Retina (tissue), 1 donor: ENCODE results near the gene STAC3.
"Not testable (repeated sequence)": the region's sequence is repeated elsewhere in the genome, so short reads cannot be mapped to it uniquely, and the experiment has no call there.

ENCODE experiments used
- DNase-seq: peaks from one replicate; pipeline ENCODE4 v3.0.0-alpha.2; 2016

The STAC3 gene

DNA sequence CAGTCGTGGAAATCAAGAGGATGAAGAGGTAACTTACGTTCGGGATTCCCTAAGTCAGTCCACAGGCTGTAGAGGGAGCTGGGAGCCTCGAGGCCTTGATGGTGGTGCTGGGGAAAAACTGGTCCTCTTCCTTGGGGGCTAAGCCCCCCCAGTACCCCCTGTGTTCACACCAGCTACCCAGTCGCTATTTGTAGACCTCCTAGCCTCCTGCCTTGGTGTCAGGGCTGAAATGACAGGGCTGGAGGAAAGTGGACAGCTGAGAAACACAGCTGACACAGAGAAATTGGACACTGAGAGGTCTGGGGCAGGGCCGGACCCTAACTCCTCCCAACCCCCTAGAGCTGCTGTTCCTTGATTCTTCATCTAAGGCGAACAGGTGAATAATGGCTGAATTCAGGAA lies at the start of gene STAC3:
STAC3 (minus strand) TSS at position 232 of the 400 bp plus-strand sequence. CDS start 1,551 bp downstream, outside the sequence.
- DNase-seq = no peak

DNA sequence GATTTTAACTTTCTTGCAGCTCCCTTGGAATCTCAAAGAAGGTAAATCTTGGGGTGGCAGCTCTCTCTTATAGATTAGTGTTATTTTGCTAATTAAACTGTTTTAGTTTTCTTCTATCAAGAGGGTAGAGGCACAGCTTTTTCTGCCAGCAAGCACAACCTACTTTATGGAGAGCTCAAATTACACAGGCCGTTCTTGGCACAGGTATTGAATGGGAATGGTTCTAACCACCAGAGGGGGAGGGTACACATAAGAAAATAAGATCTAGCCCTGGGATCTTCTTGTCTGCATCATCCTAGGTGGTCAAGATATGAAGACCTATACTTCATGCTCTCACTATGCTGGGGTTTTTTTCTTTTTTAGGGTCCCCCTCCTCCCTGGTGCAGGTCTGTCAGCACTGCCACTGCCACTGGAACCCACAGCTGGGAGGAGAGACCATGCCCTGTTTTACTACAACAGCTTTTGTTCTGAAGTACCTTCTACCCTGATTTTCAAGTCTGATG lies 48.6 kb upstream of the STAC3 start:
- DNase-seq = no peak

DNA sequence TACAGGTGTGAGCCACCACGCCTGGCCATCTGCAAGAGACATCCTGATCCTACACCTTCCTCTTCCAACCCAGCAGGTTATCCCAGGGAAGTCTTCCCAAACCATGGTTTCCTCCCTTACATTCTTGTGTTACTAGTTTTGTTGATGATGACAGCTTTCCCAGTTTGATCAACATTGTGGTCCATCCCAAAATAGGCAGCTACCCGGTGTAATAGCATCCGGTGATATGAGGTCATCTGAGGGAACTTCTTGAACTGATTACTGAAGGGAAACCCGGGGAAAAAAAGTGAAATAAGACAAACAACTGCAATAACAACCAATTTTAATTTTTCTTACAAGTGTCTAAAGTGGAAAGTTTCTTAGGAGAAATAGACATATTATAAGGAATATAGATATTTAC lies 45.3 kb upstream of the STAC3 start:
- no peak for DNase-seq

DNA sequence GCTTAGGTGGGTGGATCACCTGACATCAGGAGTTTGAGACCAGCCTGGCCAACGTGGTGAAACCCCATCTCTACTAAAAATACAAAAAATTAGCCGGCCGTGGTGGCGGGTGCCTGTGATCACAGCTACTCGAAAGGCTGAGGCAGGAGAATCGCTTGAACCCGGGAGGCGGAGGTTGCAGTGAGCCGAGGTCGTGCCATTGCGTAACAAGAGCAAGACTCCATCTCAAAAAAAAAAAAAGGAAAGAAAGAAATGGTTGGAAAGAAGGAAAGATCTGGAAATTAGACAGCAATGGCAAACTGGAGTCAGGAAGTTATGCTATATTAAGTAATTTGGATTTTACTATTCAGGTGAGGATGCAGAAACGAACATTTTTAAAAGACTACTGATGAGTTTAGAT lies 31.1 kb upstream of the STAC3 start:
- not testable (repeated sequence) for DNase-seq

DNA sequence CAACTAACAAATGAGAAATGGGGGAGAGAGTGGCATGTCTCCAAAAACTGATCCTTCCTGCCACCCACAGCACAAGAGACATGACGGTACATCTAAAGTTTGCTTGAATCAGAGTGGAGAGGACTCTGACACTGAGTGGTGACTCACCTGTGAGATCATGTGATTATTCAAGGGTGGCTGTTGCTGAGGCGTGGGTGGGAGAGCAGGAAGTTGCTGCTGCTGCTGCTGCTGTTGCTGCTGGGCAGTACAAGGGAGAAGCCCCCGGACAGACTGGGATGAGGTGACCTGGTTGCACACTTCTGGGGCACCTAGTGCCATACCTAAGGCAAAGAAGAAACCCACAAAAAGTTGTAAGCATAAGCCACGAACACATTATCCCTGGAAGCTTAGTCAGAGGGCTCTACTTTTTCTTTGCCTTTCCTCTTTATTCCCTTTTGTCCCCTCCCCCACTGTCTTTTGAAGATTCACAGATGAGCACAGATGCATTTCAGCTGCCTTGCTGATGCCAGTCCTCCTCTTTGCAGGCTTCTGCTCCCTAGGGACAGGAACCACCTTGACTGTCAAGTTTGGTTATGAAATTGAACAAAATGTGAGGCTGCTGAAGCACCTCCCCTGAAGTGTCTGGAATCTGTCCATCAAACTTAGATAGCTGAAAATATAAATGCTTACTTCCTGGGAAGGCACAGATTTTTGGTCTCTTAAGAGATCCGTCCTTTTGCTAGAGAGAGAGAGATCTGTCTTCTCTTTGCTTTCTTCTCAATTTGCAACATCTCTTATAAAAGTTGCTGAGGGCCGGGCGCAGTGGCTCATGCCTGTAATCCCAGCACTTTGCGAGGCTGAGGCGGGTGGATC lies 29.4 kb upstream of the STAC3 start:
- DNase-seq = no peak

DNA sequence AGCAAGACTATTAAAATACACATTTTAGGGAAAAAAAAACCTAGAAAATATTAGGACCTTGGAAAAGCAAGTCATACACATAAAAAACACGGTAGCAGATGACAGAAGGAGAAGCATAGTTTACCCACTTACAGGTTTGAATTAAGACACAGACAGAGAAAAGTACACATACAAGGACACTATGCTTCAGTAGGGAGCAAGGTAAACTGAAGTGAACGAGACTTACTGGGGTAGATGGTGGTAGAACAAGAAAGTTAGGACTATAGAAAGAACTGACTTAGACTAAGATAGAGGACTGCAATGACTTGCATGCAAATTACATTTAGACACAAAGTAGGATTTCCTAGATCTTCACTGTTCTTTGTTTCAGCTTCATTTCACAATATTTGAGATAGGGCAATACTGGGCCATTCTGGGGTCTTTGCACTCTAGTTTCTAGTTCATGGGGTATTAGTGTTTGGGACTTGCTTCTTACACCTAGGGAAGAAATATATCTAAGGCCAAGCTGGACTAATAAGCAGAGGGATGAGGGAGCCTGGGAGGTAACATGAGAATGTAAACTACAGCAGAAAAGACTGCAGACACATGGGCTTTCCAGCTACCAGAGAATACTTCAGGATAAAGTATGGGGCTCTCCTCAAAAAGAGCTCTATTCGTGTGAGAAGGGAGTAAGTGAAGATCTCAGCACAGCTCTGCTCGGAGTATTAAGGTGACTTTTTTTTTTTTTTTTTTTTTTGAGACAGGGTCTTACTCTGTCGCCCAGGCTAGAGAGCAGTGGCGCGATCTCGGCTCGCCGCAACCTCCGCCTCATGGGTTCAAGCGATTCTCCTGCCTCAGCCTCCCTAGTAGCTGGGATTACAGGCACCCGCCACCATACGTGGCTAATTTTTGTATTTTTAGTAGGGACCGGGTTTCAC lies 27.7 kb upstream of the STAC3 start:
- DNase-seq = no peak

DNA sequence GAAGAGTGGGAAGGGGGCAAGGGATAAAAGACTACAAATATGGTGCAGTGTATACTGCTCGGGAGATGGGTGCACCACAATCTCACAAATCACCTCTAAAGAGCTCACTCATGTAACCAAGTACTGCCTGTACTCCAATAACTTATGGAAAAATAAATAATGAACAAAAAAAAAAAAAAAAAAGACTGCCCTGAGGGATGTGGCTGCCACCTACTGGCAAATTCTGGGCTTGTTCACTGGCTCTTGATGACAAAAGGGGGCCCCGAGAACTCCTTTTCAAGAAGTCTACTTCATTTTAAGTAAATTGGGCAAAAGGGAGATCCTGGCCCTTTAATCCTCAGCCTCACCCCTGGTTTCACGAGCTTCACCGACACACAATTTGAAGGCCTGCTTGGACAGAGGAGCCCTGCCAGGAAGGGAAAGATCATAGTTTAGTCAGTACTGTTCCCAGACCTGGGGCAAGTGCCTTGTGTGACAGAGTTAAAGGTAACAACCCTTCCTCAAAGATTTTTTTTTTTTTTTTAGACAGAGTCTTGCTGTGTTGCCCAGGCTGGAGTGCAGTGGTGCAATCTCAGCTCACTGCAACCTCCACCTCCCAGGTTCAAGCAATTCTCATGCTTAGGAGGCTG lies 26.1 kb upstream of the STAC3 start:
- no peak for DNase-seq

DNA sequence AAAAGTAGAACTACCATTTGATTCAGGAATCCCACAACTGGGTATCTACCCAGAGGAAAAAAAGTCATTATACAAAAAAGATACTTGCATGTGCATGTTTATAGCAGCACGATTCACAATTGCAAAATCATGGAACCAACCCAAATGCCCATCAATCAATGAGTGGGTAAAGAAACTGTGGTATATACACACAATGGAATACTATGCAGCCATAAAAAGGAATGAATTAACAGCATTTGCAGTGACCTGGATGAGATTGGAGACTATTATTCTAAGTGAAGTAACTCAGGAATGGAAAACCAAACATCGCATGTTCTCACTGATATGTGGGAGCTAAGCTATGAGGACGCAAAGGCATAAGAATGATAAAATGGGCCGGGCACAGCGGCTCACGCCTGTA lies 25.2 kb upstream of the STAC3 start:
- not testable (repeated sequence) for DNase-seq

DNA sequence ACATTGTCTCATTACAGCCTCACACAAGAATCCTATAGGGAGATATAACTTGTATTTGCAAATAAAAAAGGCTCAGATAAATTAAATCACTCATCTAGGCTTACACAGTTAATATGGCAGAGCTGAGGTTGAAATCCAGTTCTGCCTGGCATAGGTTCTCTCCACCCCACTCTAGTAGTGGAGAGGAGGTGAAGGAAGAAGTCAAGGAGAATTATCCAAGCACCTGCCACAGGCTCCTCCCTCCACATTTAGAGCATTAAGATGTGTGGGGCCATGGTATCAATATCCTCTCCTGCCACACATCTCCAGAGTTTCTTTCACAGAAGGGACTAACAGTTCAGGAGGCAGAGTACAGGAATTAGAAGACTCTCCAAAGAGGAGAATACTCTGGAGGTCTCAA lies 22.5 kb upstream of the STAC3 start:
- DNase-seq = no peak

DNA sequence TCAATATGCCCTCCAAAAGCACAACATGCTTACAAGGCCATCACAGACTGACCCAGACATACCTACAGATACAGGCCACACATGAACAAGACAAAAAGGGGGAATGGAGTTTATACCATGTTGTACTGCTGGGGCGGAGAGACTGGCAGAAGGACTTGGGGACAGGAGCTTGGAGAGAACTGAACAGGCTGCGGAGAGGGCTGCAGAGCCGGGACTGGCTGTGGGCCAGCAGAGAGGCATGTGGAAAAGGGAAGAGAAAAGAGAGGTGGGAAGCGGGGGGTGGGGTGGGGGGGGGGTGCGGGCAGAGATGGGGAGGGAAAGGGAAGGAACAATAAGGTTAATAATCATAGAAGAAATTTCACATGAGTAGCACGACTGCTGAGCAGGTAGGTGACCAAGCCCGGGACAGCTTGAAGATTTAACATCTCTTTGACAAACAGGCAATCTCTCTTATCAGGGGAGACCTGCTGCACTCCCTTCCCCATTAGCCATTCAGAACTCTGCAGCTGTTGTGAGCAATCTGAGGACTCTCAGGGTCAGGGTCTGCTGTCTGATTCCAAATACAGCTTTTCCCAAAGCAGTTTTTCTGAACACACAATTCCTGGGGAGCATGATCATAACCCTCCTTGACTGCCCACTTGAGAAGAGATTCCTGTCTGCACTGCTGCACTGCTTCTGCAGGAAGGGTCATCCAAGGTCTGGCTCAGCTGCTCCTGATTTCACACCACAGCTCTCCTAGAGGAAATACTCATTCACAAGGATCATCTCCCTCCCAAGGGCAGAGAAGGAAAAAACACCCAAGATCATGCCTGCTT lies 21.6 kb upstream of the STAC3 start:
- DNase-seq = no peak

DNA sequence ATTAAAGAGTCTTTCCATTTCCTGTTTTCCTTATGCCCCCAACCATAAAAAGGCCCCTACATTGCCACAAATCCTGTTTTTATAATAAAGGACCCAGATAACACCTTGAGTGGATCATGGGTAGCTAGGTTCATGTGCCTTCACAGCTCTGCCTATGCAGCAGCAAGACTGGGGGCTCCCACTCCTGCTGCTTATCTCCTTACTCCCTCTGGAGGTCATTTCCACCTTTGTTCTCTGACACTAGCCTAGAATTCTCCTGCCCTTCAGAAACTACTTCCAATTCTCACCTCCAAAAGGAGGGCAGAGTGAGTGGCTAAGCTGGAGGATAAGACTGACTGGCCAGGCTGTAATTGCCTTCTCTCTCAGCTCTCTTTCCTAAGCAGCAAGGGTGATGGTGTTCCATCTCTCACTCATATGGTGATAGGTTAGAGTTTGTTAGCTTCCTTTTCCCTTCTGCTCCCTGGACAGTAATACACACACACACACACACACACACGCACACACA lies 20.0 kb upstream of the STAC3 start:
- no peak for DNase-seq

DNA sequence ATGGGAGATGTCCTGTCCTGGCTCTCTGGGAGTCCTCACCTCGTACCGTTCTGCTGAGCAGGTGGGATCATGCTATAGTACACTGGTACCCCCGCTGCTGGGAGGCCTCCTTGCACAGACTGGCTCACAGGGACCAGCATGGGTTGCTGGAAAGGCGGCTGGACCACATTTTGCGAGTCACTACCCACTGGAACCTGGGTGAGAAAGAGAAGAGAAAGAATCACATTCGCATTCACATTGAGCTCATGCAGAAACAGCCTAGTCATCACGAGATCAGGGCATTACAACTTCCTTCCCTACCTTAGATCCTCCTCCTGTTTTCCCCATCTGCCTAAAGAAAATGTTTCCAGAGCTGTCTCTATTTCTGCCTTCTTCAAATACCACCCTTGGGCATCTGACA lies 17.3 kb upstream of the STAC3 start:
- DNase-seq = no peak

DNA sequence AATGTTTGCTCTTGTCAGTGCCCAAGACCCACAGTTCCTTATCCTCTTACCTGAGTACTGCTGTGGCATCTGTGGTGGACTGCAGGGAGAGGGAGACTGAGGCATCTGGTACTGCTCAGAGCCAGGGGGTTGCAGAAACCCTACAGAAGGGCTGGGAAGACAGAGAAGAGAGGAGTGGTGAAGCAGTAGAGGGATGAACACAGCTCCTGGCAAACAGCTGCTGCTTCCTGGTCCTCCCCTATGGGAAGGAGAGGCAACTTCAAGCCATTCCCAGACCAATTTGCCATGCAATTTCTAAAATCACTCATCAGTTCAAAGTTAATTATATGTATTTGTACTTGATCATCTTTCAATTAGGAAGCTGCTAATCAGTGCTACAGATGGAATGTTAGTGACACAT lies 15.7 kb upstream of the STAC3 start:
- DNase-seq = no peak

DNA sequence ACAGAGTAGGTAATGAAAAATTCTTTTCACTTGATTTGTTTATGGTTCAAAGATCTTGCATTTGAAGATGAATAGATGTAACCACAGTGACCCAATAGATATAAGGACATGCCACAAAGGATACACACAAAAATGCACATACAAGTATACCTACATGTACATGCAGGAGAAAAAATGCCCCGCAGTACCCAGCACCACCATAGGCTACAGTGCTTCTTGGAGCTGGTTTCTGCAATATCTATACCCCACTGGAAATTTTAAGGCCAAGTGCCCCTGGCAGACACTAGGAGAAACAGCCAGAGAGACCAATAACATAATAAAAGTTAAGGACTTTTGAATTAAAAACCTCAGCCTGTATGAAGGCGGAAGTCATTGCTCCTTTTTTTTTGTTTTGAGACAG lies 12.1 kb upstream of the STAC3 start:
- no peak for DNase-seq

DNA sequence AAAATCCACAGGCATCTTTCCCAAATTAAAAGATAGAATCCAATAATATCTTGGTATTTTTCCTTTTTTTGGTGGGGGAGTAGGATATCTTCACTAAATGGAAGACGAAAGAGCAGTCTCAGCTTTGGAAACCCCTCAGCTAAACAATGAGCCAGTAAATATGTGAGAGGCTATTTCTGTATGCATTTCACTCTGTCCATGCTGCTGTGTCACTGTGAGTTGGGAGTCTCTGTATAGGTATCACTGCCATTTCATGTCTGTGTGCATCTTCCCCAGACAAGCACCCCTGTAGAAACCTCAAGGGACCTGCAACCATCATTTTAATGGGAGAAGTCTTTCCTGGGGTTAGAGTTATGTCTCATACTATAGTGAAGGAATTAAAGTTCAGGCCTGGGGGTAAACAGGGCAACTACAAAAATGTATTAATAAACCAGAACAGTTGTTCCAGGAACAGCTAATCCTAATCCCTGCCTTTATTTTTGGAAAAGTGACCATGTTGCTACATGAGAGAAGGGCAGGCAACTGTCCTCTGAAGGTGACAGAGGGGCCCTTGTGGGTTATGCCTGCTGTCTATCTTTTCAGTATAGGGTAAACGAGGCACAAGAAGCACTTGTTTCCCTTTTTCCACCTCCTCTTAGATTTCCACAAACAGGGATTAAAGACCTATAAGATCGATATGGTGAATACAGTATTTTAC lies 11.3 kb upstream of the STAC3 start:
- no peak for DNase-seq

DNA sequence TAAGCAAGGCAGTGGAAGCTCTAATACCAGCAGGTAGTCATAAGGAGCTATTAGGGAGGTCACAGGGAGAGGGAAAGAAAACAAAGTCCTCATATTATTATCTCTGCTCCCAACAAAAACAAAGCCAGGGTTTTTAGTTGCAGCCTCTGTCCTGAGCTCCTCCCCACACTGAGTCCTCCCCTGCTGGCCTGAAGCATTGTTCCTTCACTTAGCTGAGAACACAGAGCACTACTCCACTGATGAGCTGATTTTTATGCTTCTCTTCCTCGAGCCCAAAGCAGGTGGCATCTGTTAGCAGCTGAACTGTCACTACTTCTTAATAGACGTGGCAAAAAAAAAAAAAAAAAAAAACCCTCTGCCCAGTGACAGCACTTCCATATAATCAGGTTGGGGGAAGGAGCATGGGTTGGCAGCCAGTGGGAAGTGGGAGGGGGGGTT lies 10.5 kb upstream of the STAC3 start:
- DNase-seq = peak; percentile 56

DNA sequence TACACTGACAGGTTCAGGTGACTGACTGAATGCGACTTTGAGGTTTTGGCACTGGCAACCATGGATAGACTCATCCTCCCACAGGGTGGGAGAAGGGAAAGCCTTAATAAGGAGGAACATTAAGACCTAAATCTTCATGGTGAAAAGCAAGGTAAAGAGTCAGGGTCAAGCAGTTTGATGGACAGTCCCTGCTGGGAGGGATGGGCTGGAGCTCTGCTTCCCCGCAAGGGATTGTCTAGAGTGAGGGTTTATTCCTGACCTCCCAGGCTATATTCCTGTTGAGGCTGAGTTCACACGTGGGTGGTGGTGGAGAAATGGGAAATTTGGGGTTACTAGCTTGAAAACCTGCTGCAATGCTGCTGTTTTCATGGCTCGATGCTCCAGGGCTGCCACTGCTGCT lies 9.4 kb upstream of the STAC3 start:
- no peak for DNase-seq

DNA sequence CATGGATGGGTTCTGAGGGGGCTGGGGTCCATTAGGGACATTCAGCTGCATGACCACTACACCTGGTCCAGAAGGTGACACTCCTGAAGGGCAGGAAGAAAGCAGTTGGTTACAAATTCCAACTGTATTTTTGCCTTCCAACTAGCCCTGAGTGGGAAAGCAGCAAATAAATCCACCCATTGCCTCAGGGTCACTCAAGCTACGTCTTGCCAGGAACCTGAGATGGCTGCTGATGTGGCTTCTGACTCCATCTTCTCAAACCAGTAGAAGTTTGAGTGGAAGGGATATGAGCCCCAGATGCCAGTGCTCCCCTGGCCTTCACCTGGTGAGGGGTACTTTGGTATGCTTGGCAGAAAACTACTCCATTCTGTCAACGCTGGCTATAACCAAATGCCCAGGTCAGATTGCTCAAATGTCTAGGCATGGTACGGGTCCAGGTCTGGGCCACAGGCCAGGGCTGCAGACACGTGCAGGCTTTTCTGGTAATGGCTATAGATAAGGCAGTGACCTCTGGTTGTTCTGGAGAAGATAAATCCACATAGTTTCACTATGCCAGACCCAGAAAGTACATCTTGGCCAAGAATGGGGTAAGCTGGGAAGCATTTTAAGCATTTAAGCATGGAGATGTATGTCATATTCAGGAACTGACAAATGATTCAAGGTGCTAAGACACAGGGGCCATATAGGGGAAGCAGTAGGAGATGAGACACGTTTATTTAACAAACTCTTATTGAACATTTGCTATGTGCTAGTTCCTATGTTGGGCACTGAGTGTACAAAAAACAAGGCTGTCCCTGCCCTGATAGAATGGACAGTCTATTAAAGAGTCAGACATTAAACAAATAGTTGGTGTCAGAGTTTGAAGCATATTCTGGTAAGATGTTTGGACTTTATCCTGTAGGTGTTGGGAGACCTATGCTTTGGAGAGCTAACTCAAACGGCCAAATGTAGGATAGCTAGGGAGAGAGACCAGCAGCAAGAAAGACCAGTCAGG lies 8.3 kb upstream of the STAC3 start:
- no peak for DNase-seq

DNA sequence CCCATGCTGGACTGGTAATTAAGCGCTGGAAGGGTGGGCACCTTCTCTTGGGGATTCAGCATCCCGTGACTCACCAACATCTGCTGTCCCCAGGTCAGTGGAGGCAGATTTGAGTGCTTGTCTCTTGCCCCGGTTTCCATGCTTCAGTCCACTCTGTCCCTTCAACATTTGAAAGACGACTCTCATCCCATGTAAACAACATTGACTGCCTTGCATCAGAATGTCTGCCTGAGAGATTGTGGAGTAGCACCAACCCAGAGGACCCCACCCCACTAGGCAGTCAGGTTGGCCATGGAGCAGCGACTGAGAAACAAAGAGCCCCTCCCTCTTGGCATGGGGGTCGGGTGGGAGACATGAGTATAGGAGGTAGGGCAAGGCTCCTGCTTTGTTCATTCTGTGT lies 4.9 kb upstream of the STAC3 start:
- DNase-seq = no peak
